ENCODE results near the gene PDE4D. TPM values are rescaled to one million over a fixed set of nuclear protein-coding genes. Genes with fewer than 3 reads are reported as not detected.

PDE4D gene
- total RNA-seq, 1 experiment from 2014 or later = 291 TPM

- no peak for DNase-seq (ENCODE audit: extremely low read depth, low read depth)
These were observed 639.9 kb downstream of the PDE4D start for GRCh38 chr5:59253625-59254024.

- DNase-seq (ENCODE audit: extremely low read depth, low read depth) = no peak
These were observed 641.9 kb downstream of the PDE4D start for GRCh38 chr5:59251627-59252026.

DNA sequence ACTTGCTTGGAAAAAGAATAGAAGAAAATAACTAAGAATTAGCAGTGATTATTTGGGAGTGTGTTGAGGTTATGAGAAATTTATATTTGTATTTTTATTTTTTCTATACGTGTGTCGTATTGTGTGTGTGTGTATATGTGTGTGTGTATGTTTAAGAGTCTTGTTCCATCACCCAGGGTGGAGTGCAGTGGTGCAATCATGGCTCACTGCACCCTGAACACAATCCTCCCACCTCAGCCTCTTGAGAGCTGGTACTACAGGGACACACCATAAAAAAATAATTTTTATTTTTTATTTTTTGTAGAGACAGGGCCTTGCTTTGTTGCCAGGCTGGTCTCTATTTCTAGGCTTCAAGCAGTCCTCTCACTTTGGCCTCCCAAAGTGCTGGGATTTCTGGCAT, 643.8 kb downstream of the PDE4D start:
- DNase-seq (ENCODE audit: extremely low read depth, low read depth) = no peak

- no peak for DNase-seq (ENCODE audit: extremely low read depth, low read depth)
These were observed 644.4 kb downstream of the PDE4D start for GRCh38 chr5:59249160-59249559.

GRCh38 chr5:59246882-59247281, 646.6 kb downstream of the PDE4D start:
- no peak for DNase-seq (ENCODE audit: extremely low read depth, low read depth)

GRCh38 chr5:59246145-59246869, 647.2 kb downstream of the PDE4D start:
- DNase-seq (ENCODE audit: extremely low read depth, low read depth) = no peak

- DNase-seq (ENCODE audit: extremely low read depth, low read depth) = no peak
These were observed 648.3 kb downstream of the PDE4D start for GRCh38 chr5:59245198-59245597.

- no peak for DNase-seq (ENCODE audit: extremely low read depth, low read depth)
These were observed 652.0 kb downstream of the PDE4D start for GRCh38 chr5:59241552-59241951.

DNA sequence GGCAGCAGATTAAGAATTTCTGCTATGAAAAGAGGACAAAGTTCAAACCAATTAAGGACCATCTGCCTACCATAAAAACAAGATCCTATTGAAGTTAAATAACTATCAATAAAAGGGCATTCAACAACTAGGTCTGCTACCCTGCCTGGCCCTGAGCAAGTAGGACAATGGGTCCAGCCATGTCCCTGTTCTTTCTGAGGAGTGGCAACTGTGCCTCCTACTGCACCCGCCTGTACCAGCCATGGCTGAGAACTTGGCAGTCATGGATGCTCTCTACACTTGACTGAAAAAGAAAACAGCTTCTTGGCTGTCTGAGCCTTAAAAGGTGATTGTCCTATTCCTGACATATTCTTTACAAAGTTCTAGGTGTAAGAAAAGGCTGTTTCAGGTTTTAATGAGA, 652.4 kb downstream of the PDE4D start:
- DNase-seq (ENCODE audit: extremely low read depth, low read depth) = no peak

GRCh38 chr5:59238126-59238902, 655.2 kb downstream of the PDE4D start:
- DNase-seq (ENCODE audit: extremely low read depth, low read depth) = no peak

DNA sequence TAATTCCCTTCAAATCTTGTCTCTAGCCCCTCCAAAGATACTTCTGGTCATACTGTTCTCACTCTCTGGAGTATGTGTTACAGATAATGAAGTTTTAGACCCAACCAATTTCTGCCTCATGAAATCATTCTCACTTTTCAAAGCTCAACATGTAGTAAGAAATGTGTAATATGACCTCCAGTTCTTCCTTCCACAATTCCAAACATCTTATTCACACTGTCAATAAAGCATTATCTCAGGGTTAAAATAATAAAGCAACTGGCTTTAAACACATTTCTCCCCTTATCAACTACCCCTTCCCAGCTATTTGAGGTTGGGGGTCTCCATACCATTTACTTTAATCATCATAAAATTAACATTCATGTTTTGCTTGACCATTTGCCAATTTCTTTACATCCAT, 656.5 kb downstream of the PDE4D start:
- DNase-seq (ENCODE audit: extremely low read depth, low read depth) = peak; percentile 33

DNA sequence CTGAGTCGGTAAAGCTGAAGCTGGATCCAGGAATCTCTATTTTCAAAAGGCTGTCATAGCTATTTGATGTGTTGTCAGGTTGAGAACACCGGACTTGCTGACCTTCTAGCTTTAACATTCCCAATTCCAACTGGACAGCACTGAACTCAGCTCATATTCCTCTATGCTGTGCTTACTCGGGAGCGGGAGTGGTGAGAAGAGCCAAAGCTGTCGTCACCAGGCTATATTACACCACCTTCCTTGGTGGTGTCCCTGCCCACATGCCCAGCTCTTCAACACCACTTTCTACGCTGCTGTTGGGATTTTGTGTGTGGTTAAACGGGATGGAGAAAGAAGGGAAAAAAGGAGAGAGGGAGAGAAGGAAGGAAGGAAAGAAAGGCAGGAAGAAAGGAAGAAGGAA, 657.1 kb downstream of the PDE4D start:
- peak; percentile 34 for DNase-seq (ENCODE audit: extremely low read depth, low read depth)

DNA sequence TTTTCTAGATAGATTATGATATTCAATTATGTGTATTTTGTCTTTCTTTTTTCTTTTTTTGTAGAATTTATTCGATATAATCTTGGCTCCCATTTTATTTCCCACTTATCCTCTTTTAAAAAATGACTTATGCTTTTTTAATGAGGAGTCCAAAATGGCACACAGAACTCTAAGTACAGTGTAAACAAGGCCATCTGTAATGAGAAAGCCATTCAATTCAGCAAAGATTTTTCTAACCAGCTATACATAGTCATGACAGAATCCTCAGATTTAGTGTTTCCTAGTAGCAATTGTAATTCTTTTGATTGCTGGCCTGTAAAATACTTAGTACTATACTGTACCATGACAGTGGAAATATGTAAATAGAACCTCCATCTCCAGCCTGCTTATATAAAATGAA, 659.3 kb downstream of the PDE4D start:
- no peak for DNase-seq (ENCODE audit: extremely low read depth, low read depth)

DNA sequence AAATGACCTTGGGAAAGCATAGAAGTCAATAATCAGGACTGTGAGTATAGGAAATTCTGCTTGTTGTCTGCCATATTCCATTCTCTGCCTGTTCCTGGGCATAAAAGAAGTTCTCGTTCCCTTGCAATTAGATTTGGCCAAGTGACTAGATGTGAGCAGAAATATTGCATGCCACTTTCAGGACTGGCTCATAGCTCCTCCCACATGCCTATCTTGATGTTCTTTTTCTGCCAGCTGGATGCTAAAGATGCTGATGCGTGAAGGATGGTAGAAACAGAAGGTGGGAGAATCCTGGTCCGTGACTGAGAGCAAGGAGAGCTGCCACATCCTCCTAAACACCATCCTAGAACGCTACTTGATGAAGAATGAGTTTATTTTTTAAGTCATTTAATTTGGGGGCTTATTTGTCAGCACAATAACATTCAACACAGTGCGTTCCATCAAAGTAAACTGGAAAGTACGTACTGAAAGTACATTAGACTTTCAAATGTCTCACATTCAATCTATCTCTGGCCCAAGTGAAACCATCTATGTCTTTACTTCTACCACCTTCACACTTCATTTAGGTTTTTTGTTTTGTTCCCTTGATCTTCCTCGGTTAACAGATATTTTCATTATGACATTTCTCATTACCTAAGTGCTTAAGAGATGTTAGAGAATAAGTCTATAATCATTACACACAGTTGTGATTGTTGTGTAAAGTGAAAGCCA, 662.1 kb downstream of the PDE4D start:
- no peak for DNase-seq (ENCODE audit: extremely low read depth, low read depth)

- no peak for DNase-seq (ENCODE audit: extremely low read depth, low read depth)
These were observed 670.6 kb downstream of the PDE4D start for GRCh38 chr5:59222687-59223511.

GRCh38 chr5:59221769-59222168, 671.8 kb downstream of the PDE4D start:
- DNase-seq (ENCODE audit: extremely low read depth, low read depth) = no peak

- no peak for DNase-seq (ENCODE audit: extremely low read depth, low read depth)
These were observed 675.0 kb downstream of the PDE4D start for GRCh38 chr5:59218424-59219045.

- DNase-seq (ENCODE audit: extremely low read depth, low read depth) = no peak
These were observed 676.7 kb downstream of the PDE4D start for GRCh38 chr5:59216841-59217240.

DNA sequence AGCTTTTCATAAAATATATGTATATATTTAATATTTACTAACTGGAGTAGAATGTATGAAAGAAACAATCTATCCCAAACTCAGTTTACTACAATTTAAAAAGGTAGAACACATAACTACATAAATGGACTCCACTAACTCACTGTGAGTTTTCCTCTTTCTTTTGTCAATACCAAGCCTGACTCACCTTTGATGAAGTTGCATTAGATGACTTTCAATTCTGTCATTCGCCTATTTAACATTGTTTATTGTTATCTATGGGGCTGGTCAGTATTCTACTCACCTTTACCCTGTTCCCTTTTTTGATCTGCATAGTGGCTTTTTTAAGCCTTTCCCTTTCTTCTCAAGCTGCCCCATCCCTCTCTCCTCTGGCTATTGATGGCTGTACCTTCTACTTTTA, 680.9 kb downstream of the PDE4D start:
- DNase-seq (ENCODE audit: extremely low read depth, low read depth) = no peak

DNA sequence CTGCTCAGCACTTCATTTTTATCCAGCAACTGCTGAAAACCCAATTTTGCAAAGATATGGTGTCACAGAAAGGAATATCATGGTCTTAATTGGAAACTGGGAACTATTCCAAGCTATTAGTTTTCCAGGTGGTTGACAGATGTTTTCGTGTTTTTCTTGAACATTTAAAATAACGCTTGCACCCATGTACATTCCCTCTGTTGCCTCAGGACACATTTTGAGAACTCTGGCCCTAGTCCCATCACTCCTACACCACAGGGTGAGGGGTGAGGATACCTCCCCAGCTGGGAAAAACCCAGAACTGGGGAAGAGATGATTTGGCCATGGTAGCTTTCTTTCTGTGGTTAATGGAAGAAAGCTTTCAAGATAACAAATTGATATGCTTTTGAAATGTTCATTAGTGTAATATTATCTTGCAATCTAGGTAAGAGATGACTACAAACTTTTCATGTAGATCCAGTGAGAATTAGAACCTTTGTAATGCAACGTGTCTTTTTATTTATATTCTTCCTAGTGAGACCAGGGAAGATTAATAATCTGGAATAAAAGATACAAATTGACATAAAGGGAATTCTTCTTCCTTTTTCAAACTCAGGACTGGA, 683.7 kb downstream of the PDE4D start:
- DNase-seq (ENCODE audit: extremely low read depth, low read depth) = no peak
